ENCODE results near the gene DEFB127. TPM values are rescaled to one million over a fixed set of nuclear protein-coding genes. Genes with fewer than 3 reads are reported as not detected.
"Not testable (repeated sequence)": the region's sequence is repeated elsewhere in the genome, so short reads cannot be mapped to it uniquely, and the experiment has no call there.

DEFB127 gene
- total RNA-seq, 1 experiment from 2014 or later: not detected

DNA sequence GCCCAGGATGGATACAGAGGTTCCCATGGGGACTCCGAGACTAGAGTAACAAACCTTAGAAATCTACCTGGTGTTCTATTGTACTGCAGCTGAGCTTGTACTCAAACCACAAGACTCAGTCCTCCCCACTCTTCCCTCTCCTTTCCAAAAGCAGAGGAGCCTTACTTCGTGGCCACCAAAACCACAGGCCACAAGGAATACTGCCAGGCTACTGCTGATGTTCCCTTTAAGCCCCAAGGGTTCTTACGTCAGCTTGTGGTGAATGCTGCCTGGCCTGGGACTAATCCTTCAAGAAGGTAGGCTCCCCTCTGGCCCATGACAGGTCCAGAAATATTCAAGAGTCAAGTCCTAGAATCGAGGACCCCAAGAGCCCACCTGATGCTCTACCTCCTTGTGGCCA is 42.7 kb downstream of the DEFB127 start:
- Histone ChIP-seq H3K9me3 (replicated peaks) (no peaks in the 10 kb centered on the region), H3K27ac (no peak overlapping the region)

DNA sequence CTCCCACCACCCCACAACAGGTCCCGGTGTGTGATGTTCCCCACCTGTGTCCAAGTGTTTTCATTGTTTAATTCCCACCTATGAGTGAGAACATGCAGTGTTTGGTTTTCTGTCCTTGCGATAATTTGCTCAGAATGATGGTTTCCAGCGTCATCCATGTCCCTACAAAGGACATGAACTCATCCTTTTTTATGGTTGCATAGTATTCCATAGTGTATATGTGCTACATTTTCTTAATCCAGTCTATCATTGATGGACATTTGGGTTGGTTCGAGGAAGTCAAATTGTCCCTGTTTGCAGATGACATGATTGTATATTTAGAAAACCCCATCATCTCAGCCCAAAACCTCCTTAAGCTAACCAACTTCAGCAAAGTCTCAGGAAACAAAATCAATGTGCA is 46.4 kb downstream of the DEFB127 start:
- not testable (repeated sequence) for H3K4me1 ChIP-seq (replicated peaks); H3K27ac ChIP-seq; DNase-seq (ENCODE audit: low read depth in 1 of 2, low spot score in 2 of 2); H3K4me3 ChIP-seq; H3K9me3 ChIP-seq (replicated peaks); H3K36me3 ChIP-seq
- H3K27me3 ChIP-seq (replicated peaks): peaks cover 13% of the 10 kb centered on the region; the same call in 1 of the 2 replicates

More for the DNA sequence above, 42.7 kb downstream of the DEFB127 start:
- no peak for DNase-seq (ENCODE audit: low read depth in 1 of 2, low spot score in 2 of 2)
- Histone ChIP-seq H3K27me3 (replicated peaks) (peaks cover 13% of the 10 kb centered on the region; the same call in 1 of the 2 replicates), H3K4me3 (no peak overlapping the region), H3K4me1 (replicated peaks) (no peaks in the 10 kb centered on the region), H3K36me3 (no peaks in the 10 kb centered on the region)

Other genes starting within 250 kb of the DEFB127 start
- not detected in 2 replicates for gene DEFB125, start 69.8 kb upstream of the DEFB127 start, total RNA-seq (2014; rRNA removed; shearing (Covaris generic))
- not detected in 2 replicates for gene DEFB126, start 14.9 kb upstream of the DEFB127 start, total RNA-seq (2014; rRNA removed; shearing (Covaris generic))
- gene DEFB128, start 32.3 kb downstream of the DEFB127 start, total RNA-seq (2014; rRNA removed; shearing (Covaris generic)): not detected in 2 replicates
- gene DEFB129, start 69.8 kb downstream of the DEFB127 start, total RNA-seq (2014; rRNA removed; shearing (Covaris generic)): not detected in 2 replicates
- not detected in 2 replicates for gene DEFB132, start 100.3 kb downstream of the DEFB127 start, total RNA-seq (2014; rRNA removed; shearing (Covaris generic))
- gene C20orf96, start 133.3 kb downstream of the DEFB127 start, total RNA-seq (2014; rRNA removed; shearing (Covaris generic)): 0.58 and 0.85 TPM in 2 replicates
- gene ZCCHC3, start 140.1 kb downstream of the DEFB127 start, total RNA-seq (2014; rRNA removed; shearing (Covaris generic)): 25.2 and 29.4 TPM in 2 replicates
- 3.6 TPM in 2 replicates for gene SOX12, start 168.1 kb downstream of the DEFB127 start, total RNA-seq (2014; rRNA removed; shearing (Covaris generic))
- 37.5 and 43.1 TPM in 2 replicates for gene NRSN2, start 189.7 kb downstream of the DEFB127 start, total RNA-seq (2014; rRNA removed; shearing (Covaris generic))
- 29.0 and 37.2 TPM in 2 replicates for gene TRIB3, start 223.3 kb downstream of the DEFB127 start, total RNA-seq (2014; rRNA removed; shearing (Covaris generic))